T-helper 9 cell (primary cell): ENCODE measurements around the gene MICB.

Experiments
- DNase-seq: peaks from one replicate; pipeline ENCODE4 v3.0.0-alpha.2; 2020

MICB gene

DNA sequence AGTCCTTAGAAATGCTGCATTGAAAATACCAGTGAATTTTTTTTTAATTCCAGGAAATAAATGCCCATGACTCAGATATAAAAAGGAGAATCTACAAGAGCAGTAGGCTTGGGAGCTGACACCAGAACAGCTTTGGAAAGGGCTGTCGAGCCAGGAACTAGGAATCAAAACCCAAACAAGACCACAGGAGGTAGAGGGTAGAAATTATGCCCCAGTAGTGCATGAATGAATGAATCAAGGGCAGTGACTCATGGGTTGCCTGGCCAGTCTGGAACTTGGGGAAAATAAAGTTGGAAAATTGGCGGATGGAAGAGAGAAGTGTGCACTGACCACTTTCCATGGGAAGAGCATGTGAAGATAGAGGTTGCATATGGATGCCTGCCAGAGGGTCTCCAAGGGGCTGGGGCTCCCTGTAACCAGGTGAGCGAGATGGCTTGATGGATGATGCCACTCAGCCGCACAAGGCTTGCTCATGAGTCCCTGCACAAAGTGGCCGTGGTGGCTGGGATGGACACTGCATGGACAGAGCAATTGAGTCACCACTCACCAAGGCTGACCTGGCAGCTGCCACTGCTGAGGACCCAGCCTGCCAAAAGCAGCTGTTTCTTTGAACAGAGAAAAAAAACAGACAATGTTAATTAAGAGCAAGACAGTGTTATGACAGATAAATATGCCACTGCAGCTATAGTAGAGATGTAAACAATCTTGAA lies 15.7 kb downstream of the MICB start:
- DNase-seq = no peak

DNA sequence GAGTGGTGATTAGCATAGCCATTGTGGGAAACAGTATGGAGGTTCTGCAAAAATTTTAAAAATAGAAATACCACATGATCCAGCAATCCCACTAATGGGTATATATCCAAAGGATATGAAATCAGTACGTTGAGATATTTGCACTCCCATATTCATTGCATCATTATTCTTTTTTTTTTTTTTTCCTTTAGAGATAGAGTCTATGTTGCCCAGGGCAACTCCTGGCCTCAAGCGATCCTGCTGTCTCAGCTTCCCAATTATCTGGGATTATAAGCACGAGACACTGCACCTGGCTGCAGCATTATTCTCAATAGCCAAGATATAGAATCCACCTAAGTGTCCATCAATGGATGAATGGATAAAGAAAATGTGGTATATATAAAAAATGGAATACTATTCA lies 23.9 kb downstream of the MICB start:
- DNase-seq = no peak

DNA sequence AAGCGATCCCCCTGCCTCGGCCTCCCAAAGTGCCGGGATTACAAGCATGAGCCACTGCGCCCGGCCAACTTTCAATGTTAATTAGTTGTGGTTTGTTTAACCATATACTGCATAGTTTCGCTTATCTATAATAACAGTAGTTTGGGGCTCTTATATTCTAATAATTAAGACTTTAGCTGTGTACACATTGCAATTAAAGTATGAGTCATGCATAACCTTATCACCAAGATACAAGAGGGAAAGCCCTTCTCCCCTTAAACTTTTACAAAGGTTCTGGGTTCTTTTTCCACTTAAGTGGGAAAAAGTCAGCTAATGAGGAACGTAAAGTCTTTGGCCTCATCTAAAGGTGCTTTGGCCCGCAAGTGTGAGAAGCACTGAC lies 27.6 kb downstream of the MICB start:
- DNase-seq = no peak

DNA sequence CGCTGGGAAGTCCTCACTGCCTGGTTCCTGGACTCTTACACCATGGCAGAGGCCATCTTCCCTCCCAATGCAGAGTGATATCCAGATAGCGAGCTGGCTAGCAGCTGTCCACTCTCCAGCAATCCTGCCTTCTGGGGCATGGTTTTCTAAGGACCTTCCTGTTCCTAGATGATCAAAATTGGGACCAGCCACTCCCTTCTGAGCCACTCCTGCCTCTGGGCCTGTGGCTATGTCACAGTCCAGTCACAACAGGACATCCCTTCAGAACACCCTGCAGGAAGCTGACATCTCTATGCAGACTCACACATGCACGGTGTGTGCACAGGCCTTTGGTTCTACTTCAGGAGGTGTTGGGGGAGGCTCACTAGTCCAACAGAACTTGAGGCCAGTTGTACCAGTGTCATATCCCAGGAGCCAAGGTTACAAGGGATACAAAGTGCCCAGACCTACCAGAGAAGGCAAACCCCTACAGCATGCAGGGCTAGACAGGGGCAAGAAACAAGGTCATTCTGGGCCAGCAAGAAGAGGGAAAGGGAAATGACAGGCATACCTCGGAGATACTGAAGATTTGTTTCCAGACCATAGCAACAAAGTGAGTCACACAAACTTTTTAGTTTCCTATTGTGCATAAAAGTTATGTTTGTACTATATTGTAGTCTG lies 28.1 kb downstream of the MICB start:
- no peak for DNase-seq

DNA sequence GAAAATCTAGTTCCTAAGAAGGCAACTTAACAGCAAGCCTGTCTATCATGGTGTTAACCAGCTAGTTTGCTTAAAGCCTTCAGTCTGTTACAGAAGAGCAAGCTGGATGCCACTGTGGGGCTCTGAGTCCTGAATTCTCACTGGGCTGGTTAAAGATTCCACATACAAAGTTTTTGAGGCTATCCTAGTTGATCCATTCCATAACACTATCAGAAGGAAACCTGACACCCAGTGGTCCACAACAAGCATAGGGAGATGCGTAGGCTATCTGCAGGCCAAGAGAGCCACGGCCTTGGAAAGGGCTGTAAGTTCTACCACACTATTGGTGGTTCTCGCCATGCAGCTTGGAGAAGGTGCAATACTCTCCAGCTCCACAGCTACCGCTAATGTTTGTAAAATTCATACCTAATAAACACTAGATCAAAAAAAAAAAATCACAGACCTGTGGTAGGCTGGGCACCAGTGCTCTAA lies 30.4 kb downstream of the MICB start:
- no peak for DNase-seq

DNA sequence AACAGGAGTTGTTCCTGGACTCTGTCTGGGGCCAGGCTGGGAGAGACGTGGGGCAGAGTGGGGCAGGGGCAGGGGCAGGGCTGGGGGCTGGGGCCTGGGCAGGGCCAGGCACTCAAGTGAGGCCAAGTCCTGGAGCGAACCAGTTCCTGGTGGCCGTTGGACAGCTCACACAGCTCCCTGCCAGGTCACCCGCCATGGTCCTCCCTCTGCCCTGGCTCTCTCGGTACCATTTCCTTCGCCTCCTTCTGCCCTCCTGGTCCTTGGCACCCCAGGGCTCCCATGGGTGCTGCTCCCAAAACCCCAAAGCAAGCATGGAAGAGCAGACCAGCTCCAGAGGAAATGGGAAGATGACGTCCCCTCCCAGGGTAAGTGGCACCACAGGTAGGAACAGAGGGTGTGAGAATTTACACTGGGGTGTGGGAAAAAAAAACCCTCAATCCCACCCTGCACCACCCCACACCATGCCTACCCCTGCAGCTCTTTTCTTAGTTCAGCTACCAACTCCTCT lies 30.9 kb downstream of the MICB start, which contains the start of gene MCCD1:
TSS of gene MCCD1 (plus strand) at position 142 of the 508 bp plus-strand sequence. CDS start at position 195, 53 bp downstream.
- DNase-seq = no peak

DNA sequence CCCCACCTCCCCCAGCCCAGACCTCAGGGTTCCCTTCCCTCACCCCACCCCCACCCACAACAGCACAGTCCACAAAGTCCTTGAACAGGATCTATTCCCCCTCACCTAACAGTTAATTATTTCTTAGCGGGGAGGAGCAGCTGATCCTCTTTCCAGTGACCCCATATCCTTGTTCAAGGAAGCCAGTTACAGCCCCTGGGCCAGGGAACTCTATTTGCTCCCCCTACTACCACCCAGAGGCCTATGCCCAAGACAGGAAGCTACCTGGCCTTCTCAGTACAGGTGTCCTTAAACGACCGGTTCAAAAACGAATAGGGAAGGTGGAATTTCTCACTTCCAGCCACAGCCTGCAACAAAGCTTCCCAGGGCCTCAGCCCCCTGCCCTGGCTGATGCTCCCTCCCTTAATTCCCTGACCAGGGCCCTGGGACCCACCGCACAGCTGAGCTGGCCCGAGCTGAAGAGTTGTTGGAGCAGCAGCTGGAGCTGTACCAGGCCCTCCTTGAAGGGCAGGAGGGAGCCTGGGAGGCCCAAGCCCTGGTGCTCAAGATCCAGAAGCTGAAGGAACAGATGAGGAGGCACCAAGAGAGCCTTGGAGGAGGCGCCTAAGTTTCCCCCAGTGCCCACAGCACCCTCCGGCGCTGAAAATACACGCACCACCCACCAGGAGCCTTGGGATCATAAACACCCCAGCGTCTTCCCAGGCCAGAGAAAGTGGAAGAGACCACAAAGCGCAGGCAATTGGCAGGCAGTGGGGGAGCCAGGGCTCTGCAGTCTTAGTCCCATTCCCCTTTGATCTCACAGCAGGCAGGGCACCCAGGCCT lies 31.6 kb downstream of the MICB start:
- DNase-seq = no peak

DNA sequence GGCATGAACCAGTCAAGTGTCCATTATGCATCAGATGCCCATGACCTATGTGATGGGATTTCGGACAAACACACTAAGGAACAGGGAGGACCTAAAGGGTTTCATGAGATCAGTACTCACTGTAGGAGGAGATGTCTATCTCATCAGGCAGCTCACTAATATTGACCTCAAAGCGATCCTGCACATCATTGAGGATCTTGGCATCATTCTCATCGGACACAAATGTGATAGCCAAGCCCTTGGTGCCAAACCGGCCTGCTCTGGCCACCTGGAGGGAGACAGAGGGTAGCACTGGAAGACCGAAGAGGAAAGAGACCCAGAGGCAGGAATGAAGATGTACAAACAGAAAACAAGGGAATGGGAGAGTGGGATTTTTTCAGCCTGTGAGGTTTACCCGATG lies 32.7 kb downstream of the MICB start:
- DNase-seq = no peak

DNA sequence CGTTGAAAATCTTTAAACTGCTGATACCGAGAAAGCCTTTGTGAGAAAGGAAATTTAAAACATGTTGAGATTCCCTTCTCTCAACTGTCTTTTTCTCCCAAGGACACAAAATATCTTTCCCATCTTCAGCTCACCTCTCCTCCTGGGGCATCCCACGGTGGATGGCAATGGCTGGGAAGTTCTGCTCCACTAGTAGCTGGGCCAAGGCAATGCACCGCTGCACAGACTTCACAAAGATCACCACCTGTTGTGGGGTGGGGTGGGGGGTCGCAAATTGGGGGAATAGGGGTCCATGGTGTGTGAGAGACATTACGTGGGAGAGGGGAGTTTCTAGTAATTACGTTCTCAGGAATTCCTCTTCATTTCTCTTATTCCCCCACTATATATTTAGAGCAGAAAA lies 33.2 kb downstream of the MICB start:
- DNase-seq = no peak

DNA sequence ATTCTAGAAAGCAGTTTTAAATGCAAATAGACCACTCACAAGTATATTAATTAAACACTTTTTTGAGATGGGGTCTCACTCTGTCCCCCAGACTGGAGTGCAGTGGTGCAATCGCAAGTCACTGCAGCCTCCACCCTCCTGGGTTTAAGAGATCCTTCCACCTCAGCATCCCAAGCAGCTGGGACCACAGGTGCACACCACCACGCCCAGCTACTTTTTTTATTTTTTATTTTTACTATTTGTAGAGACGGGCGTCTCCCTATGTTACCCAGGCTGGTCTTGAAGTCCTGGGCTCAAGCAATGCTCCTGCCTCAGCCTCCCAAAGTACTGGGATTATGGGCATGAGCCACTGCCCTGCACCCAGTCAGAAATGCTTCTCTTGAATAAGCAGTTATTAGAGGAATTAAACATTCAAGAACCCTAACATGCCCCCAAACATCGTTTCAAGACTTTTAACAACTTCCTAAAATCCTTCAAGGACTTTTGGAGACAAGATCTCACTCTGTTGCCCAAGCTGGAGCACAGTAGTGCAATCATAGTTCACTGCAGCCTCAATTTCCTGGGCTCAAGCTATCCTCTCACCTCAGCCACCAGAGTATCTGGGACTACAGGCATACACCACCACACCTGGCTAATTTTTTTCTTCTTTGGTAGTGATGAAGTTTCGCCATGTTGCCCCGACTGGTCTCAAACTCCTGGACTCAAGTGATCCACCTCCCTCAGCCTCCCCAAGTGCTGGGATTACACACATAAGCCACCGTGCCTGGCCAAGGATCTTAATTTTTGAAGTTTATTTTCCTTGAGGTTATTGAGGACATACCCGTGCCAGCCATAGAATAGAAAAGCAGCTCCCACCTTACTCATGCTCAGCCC lies 34.1 kb downstream of the MICB start:
- no peak for DNase-seq

DNA sequence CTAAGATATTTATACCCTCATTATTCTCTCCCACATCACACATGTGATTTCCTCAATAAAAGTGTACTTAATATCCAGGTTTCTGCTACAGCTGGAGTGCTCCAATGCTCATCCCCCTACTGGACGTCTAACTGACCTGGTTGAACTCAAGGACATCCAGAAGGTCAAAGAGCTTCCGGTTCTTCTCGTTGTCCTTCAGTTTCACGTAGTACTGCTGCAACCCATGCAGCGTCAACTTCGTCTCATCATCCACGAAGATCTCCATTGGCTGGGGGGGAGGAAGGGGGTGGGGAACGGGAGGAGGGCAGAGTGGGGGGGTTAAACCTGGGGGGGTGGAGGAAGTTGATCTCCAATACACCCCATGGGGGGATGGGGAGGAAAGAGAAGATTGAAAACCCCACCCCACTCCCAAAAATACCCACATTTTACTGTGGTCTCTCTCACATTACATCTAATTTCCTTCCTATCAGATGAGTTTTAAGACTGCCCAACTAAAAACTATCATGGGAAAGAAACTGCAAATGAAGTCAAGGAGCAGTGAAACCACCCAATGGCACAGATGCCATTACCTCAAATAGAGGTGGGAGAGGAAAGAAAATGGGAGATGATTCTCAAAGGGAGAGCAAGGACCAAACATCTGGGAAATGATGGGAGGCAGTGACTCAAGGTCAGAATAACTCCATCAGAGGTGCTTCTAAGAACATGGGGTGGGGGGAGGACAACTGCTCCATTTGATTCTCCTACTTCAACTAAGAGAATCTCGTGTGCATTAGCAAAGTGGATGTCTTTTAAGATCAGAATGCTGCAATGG lies 34.9 kb downstream of the MICB start:
- DNase-seq = no peak

DNA sequence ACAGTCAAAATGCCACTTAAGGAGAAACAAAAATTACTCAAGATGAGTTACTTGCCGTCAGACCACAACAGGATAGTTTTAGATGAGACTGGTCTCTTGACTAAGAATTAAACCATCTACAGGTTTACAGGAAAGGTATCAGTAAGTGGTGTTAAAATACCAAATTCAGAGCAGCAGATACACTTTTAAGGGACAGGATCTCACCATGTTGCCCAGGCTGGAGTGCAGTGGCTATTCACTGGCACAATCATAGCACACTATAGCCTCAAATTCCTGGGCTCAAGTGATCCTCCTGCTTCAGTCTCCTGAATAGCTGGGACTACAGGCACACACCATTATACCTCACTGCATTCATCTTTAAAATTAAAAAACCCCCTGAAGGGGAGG lies 35.5 kb downstream of the MICB start:
- no peak for DNase-seq

DNA sequence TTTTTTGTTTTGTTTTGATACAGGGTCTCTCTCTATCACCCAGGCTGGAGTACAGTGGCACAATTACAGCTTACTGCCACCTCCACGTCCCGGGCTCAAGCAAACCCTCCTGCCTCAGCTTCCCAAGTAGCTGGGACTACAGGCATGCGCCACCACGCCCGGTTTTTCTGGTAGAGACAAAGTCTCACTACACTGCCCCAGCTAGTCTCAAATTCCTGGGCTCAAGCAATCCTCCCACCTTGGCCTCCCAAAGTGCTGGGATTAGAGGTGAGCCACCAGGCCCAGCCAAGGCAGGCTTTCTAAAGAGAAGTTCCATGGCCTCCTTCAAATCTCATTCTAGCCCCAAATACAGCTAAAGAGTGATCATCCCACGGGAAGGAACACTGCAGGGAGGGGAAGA lies 36.1 kb downstream of the MICB start:
- DNase-seq = no peak

DNA sequence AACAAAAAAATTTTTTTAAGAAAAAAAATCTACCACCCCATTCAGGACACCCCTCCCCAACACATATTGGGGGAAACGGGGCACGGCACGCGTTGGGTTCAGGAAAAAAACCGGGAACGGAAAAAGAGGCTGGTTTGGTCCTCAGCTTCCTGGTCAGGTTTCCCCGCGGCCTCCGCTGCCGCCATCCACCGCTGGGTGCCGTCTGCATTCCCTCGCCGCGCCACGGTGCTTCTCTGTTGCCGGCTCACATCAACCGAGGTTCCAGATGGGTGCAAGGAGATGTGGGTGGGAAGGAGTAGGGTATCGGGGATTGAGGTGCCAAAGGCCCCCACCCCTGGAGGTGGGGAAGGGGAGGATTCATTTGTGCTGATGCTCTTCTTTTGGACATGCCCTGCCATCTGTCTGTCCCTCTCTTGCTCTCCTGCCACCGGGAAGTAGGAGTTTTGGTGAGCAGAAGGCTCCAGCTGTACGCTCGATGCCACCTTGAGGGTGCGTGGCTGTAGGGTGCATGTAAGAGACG lies 36.6 kb downstream of the MICB start:
- no peak for DNase-seq

DNA sequence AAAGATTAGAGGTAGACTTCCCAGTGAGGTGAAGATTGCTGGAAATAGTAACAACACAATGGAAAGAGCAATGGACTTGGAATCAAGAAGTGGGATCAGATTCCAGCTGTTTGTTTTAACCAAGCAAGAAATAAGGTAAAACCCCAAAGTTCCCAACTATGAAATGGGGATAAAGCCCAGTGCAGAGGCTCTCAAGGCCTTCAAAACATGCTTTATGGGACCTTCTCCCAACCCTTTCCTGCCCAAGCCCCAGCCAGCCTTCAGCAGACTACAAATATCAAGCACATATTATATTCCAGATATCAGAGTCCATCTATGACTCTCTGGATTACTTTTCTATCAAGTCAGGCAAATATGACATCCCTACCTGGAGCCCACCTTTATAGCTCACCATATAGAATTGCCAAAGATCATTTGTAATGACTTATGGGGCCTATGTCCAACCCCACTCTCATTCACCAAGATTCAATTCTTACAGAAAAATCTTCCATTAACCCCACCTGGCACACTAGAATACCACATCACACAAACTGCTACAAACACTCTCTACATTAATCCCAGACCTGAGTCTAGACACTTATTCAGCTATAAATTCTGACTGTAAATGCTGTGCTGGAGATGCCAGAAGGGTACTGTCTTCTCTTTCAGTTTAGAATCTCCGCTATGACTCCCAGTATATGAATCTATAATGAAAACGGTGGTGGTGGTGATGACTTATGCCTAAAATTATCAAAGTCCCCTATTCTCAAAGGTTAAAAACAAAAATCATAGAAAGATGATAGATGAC lies 37.8 kb downstream of the MICB start:
- no peak for DNase-seq

DNA sequence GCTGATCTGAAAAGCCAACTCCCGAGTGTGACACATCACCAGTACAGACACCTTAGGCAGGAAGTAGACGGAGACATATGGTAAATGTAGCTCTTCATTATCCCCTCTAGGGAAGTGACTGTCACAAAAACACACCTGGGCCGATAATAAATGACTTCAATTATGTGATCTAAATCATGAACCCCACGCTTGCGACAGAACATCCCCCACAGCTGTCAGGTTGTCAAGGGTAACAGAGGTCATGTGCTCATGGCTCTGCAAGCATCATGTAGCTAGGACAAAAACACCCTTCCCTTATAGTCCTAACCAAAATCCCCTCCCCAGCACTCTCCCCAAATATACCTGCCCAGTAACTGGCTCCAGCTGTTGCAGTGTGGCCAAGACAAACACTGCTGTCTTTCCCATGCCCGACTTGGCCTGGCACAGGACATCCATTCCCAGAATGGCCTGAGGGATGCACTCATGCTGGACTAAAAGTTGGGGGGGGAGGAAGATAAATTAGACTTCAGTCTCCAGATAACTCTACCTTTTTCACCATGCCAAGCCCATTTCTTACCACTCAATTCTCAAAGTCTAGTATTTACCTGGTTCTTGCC lies 41.0 kb downstream of the MICB start:
- no peak for DNase-seq

DNA sequence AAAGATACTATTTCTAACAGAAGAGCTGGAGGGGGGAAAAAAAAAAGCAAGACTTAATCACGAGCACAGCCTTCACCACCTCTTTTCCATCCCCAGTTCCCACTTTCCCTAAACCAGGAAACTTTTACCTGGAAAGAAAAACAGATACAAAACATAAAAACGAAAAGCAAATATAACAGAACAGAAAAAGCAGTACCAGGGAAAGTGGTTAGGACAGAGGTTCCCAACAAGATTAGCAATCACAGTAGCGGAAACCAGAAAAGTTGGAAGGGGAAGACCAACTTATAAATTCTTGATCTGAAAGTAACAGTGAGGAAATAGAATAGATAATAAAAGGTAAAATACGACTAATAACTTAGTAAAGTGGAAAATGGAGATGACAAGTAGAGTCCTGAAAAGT lies 42.7 kb downstream of the MICB start:
- DNase-seq = no peak

DNA sequence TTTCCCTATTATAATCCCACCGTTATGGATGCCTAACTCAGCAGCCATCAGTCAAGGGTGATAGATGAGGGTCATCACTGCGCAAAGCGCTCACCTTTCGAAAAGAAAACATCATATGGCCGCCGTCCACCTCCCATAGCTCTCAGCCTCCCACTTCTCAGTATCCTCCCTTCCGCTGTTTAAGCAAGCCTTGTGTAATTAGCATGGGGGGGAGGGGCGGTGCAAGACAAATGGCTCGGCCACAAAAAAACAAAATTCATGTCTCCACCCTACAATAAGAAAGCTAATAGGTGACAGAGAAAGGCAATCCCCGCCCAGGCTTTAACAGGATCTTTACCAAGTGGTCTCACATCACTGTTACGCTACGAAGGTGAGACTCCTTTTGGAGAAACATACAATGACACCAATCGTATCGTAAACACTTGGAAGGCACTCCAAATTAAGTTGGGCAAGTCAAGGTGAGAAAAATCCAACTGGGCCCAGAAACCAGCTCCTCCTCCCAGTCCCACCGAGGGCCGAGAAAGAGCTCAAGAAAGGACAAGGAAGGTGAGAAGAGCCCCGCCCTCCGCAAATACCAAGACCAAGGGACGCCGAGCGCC lies 43.2 kb downstream of the MICB start:
- DNase-seq = peak; percentile 68

DNA sequence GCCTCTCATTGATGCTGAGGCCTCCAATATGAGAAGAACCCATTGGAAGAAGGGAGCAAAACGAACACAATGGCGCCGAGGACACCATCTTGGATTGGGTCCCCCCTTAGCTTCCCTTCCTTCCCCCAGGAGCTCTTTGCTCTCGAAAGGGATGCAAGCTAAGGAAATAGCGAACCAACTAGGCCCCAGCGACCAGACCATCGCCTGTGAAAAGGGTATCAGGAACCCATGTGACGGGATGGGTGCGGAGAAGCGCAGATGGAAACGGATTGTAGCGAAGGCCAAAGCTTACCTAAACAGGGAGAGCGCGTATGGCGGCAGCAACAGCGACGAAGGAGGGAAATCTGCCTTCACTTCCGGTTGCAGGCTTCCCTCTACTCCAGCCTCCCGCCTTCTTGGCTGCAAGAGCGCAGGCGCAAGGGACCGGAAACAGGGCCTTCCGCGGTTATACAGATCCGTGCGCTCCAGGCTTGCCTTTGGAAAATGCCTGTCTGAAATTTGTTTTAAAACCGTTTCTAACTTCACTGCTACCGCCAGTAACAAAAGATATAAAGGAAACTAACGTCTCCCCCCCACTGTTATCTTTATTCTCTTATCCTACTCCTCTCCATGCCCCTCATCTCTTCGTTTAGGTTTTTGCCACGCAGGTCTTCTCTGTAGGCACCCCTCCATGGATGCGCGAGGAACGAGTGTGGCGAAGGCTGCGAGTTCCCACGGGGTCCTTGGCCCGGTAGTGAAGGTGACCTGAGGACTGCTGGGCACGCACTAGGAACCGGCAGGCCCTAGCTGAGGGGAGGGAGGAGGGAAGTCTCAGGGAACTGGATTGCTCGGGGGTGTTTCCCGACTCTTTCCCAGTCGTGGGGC lies 43.9 kb downstream of the MICB start, which contains the start of gene DDX39B:
TSS of gene DDX39B (minus strand) at position 346 of the 864 bp plus-strand sequence. CDS start 1,471 bp downstream, outside the sequence.
- peak; percentile 89 for DNase-seq
